ENCODE results near the gene FBF1. TPM values are rescaled to one million over a fixed set of nuclear protein-coding genes. Genes with fewer than 3 reads are reported as not detected.

Gene FBF1, protein sequence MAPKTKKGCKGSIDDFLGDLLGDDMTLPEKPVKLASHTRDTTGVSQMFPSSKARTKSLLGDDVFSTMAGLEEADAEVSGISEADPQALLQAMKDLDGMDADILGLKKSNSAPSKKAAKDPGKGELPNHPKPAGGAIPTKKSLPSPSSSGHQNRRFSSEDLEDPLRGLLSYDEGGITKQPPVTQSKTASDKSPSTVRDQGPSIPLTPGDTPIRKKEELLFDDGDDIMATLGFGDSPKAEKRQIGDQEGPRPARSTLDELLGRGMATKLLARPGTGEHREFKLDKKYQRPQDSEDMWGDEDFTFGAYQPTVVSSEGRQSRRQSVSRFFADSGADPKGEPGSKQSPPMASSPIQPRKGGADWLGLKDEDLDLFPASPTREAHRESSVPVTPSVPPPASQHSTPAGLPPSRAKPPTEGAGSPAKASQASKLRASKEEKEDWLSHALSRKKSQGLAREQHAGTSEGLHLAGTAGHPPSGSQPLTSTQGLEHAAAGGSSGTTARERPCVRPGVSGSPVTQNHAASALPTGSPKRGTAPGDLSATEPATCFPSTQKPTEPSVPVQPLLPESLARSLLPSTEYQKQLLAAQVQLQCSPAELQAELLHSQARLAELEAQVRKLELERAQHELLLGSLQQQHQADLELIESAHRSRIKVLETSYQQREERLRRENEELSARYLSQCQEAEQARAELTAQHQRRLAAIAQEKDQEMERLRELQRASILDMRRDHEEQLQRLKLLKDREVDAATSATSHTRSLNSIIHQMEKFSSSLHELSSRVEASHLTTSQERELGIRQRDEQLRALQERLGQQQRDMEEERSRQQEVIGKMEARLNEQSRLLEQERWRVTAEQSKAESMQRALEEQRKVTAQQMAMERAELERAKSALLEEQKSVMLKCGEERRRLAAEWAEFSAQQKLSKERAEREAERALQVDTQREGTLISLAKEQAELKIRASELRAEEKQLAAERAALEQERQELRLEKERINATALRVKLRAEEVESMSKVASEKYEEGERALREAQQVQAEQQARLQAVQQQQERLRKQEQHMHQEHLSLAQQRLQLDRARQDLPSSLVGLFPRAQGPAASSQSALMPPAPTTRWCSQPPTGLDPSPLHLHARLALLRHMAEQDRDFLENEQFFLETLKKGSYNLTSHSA
- total RNA-seq, result 16.5 TPM

DNA sequence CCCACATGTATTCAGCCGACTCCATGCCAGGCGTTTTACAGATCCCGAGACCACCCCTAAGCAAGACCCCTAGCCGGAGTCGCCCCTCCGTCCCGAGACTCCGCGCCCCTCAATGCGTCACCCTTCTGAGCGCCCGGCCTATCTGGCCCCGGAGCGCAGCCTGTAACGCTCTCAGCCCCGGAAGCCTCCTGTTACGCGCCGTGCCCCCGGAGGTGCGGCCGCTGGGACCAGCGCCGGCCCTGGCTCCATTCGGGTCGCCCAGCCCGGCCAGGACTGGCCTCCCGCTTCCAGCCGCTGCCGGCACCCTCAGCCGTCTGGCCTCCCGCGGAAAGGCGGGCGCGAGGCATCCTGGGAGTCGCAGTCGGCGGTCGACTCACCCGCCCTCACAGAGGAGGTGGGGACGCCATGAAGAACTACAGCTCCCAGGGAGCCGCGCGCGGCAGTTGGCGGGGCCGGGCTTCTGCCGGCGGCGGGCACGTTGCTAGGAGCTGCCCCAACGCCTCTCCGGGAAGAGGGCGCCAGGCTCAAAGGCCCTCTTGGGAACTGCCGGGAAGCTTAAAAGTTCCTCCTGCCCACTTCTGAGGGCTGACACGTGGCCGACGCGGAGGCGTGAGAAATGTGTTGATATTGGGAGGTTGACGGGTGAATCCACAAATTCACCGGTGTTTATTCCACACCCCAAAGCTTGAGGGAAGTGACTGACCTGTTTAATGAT is at the start of gene FBF1:
FBF1 (minus strand) TSS at position 316 of the 715 bp plus-strand sequence. CDS start 2,893 bp downstream, outside the sequence.

DNA sequence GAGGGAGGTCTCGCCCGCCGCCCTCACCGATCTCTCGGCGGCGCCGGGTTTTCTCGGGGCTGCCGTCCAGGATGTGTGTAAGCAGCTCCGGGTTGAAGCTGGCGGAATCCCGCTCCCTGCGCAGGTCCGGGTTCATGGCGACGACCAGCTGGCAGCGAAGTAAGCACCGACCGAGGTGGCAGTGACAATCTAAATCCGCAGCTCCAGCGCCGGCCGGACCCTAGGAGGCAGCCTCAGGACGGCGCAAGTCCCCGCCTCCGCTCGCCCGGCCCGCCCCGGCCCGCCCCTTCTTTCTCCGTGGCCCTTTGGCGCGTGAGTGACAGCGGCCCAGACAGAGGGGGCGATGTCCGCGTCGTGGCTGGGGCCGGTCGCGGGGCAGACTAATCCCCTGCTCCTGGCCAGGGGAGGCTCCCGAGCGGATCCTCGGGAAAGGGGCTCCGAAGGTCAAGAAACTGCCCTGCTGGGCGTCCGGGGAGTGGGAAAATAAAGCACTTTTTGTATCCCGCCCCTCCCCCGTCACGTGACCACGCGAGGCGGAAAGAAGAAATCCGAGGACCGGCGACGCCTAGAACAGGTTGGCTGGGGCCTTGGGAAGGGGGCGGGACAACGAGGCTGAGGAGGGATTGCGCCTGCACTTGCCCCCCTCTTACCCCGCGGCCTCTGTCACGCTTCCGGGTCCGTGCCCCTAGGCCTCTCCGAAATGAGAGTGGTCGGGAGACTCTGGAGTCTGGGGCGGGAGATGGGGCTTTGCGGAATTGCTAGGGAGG is 38.3 kb upstream of the FBF1 start, which contains the start of the genes ACOX1 and TEN1:
ACOX1 (minus strand) TSS at position 229 of the 767 bp plus-strand sequence; CDS start at position 136, 93 bp downstream.
TEN1 (plus strand) TSS at position 303 of the 767 bp plus-strand sequence. CDS start 6,953 bp downstream, outside the sequence.

DNA sequence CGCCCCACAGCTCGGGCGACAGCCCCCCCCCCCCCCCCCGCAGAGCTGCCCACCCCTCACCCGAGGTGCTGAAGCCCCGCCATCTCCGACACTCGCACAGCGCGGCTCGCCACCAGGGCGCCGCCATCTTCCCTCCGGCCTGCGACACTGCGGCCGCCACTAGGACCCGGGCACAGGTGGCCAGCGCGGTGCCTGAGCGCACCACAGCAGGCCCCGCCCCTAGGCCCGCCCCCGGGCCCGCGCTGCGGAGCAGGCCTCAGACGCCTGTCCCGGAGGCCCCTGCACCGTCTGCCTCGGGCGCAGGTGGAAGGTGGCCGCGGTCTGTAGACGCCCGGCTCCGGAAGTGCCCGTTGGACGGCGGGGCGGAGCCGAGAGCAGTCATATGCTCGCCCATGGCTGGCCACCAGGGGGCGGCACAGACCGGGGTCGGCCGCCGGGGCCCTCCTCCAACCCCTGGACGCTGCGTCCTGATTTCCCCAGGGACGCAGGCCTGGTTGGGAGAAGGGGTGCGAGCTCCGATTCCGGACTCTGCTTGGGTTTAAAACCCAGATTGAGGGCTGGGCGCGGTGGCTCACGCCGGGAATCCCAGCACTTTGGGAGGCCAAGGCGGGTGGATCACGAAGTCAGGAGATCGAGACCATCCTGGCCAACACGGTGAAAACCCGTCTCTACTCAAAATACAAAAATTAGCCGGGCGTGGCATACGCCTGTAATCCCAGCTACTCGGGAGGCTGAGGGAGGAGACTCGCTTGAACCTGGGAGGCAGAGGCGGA is 35.9 kb downstream of the FBF1 start, which contains the start of gene MRPL38:
MRPL38 (minus strand) TSS at position 136 of the 773 bp plus-strand sequence; CDS start at position 127, 9 bp downstream.

DNA sequence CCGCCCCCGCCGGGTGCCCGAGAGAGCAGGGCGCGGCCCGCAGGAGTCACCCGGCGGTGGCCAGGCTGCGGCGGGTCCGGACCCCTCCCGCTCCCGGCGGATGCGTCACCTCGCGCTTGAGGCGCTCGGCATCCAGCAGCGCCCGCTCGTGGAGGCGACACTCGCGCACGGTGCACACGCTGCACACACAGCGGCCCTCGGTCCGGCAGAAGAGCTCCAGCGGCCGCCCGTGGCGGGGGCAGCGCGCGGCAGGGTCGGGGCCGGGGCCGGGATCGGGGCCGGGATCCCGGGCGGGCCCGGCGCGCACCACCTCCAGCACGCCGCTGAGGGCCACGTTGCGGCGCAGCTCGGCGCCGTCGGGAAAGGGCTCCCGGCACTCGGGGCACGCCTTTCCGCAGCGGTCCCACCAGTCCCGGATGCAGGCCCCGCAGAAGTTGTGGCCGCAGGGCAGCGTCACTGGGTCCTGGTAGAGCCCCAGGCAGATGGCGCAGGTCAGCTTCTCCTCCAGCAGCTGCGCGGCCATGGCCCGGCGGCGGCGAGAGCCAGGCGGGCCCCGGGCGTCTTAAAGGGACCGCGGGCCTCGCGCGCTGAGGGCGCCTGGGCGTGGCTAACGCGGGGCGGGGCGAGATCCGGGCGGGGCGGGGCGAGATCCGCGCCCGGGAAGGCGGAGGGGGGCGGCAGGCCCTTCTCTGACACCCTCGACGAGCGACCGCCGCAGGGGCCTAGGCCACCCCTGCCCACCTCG is 44.3 kb downstream of the FBF1 start, which contains the start of gene TRIM65:
TRIM65 (minus strand) TSS at position 537 of the 745 bp plus-strand sequence; CDS start at position 523, 14 bp downstream.

DNA sequence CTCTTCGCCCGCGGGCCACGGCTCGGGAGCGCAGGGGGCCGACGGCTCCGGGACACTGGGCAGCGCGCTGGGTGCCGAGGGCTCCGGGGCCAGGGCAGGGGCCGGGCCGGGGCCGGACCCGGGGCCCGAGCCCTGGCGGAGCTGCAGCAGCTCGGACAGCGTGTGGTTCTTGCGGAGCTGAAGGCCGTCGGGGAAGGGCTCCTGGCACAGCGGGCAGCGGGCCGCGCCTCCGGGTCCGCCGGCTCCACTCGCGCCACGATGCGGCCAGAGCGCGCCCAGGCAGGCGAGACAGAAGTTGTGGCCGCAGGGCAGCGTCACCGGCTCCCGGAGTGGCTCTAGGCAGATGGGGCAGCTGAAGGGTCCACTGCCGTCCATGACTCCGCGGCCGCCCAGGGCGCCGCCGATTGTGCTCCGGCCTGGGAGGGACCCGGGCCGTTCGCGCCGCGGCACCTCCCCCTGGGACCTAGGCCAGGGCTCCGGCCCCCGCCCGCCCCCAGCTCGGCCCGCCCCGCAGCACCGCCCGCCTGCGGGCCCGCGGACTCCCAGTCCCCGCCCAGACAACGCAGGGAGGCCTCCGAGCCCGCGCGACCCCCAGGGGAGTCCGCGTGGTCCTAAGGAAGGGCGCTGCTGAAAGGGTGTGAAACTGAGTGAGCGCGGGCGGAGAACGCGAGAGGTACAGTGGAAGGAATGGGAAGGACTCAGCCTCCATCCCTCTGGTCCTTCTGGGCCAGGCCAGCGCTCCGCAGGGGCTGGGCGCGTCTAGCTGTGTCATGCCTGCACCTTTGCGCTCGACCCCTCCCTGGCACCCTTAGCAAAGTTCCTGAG is 62.5 kb downstream of the FBF1 start, which contains the start of gene TRIM47:
TRIM47 (minus strand) TSS at position 408 of the 825 bp plus-strand sequence; CDS start at position 375, 33 bp downstream.

Other genes starting within 250 kb of the FBF1 start
- gene ITGB4, start 219.6 kb downstream of the FBF1 start, total RNA-seq, result 9.5 TPM
- 31.0 TPM for gene GALK1, start 175.8 kb downstream of the FBF1 start, total RNA-seq
- gene UNK, start 156.2 kb downstream of the FBF1 start, total RNA-seq, result 60.3 TPM
- gene UNC13D, start 96.6 kb downstream of the FBF1 start, total RNA-seq, result 12.6 TPM
- gene WBP2, start 85.7 kb downstream of the FBF1 start, total RNA-seq, result 38.6 TPM
- gene TRIM47, start 62.5 kb downstream of the FBF1 start, total RNA-seq, result 25.9 TPM
- 23.2 TPM for gene TRIM65, start 44.1 kb downstream of the FBF1 start, total RNA-seq
- gene MRPL38, start 36.2 kb downstream of the FBF1 start, total RNA-seq, result 61.1 TPM
- gene ACOX1, start 38.1 kb upstream of the FBF1 start, total RNA-seq, result 56.1 TPM
- gene TEN1, start 38.2 kb upstream of the FBF1 start, total RNA-seq, result 24.6 TPM
- gene CDK3, start 59.8 kb upstream of the FBF1 start, total RNA-seq, result 7.3 TPM
- gene EVPL, start 86.3 kb upstream of the FBF1 start, total RNA-seq, result 28.3 TPM
- 52.5 TPM for gene SRP68, start 131.5 kb upstream of the FBF1 start, total RNA-seq
- 0.12 TPM for gene GALR2, start 133.7 kb upstream of the FBF1 start, total RNA-seq
- gene ZACN, start 138.1 kb upstream of the FBF1 start, total RNA-seq, result not detected
- 142 TPM for gene EXOC7, start 162.7 kb upstream of the FBF1 start, total RNA-seq
- gene FOXJ1, start 200.2 kb upstream of the FBF1 start, total RNA-seq, result 21.6 TPM